GM19395 (cell line): ENCODE measurements around the gene TJP1.
"Not testable (repeated sequence)": the region's sequence is repeated elsewhere in the genome, so short reads cannot be mapped to it uniquely, and the experiment has no call there.

Experiments used
- ATAC-seq: cut with Tn5 transposase; IDR thresholded peaks from one replicate; pipeline ENCODE4 v1.9.1; 2021; ENCODE audit warnings: mild to moderate bottlenecking, moderate library complexity; ENCODE audit not compliant: unreplicated experiment

The TJP1 gene

GRCh38 chr15:29670266-29670665 is 152.0 kb downstream of the TJP1 start:
- no peak for ATAC-seq

- ATAC-seq: no peak
Observed at GRCh38 chr15:29669823-29670222, 152.4 kb downstream of the TJP1 start.

GRCh38 chr15:29668120-29668602 is 154.1 kb downstream of the TJP1 start:
- ATAC-seq: peak; percentile 61

- no peak for ATAC-seq
Observed at GRCh38 chr15:29666241-29666640, 156.0 kb downstream of the TJP1 start.

- no peak for ATAC-seq
Observed at GRCh38 chr15:29665444-29666003, 156.7 kb downstream of the TJP1 start.

- ATAC-seq: no peak
Observed at GRCh38 chr15:29664406-29664805, 157.9 kb downstream of the TJP1 start.

GRCh38 chr15:29657476-29657817 is 164.8 kb downstream of the TJP1 start:
- not testable (repeated sequence) for ATAC-seq

- ATAC-seq: no peak
Observed at GRCh38 chr15:29656636-29657475, 165.4 kb downstream of the TJP1 start.

GRCh38 chr15:29652595-29652994 is 169.7 kb downstream of the TJP1 start:
- no peak for ATAC-seq

- no peak for ATAC-seq
Observed at GRCh38 chr15:29651476-29652233, 170.6 kb downstream of the TJP1 start.
